HepG2 (cell line): ENCODE data around the gene CGGBP1. TPM values are rescaled to one million over a fixed set of nuclear protein-coding genes. Genes with fewer than 3 reads are reported as not detected.

Source experiments
- BRD4 ChIP-seq: sonication (generic); formaldehyde crosslinking; IDR thresholded peaks from 2 replicates; pipeline ENCODE4 v1.4.0; 2020; ENCODE audit warnings: missing genetic modification reagents
- CC2D1A ChIP-seq: sonication (generic); formaldehyde crosslinking; IDR thresholded peaks from 2 replicates; pipeline ENCODE4 v1.8.1; 2023; ENCODE audit warnings: mild to moderate bottlenecking, missing genetic modification reagents
- JUNB ChIP-seq: sonication (generic); formaldehyde crosslinking; IDR thresholded peaks from 2 replicates; pipeline ENCODE4 v1.8.0; 2022; ENCODE audit warnings: missing genetic modification reagents, mild to moderate bottlenecking, borderline replicate concordance
- MEIS2 ChIP-seq: sonication (generic); formaldehyde crosslinking; IDR thresholded peaks from 2 replicates; pipeline ENCODE4 v1.9.0; 2021; ENCODE audit warnings: mild to moderate bottlenecking, missing genetic modification reagents
- RCOR2 ChIP-seq: IDR thresholded peaks from 2 replicates; pipeline ENCODE4 v1.6.1; 2016; ENCODE audit warnings: missing biosample characterization, missing genetic modification reagents
- SMC3 ChIP-seq: IDR thresholded peaks from 2 replicates; pipeline ENCODE4 v1.6.1; 2011; ENCODE audit warnings: low read length, improper control_type of control experiment
- YEATS2 ChIP-seq: sonication (generic); formaldehyde crosslinking; IDR thresholded peaks from 2 replicates; pipeline ENCODE4 v1.4.0; 2020; ENCODE audit warnings: missing genetic modification reagents, borderline replicate concordance
- ZFP36L2 ChIP-seq: sonication (generic); formaldehyde crosslinking; IDR thresholded peaks from 2 replicates; pipeline ENCODE4 v1.4.0; 2020; ENCODE audit warnings: missing genetic modification reagents
- ZNF205 ChIP-seq: IDR thresholded peaks from 2 replicates; pipeline ENCODE4 v1.6.1; 2018; ENCODE audit warnings: missing biosample characterization, missing genetic modification reagents
- ZNF292 ChIP-seq: sonication (generic); formaldehyde crosslinking; IDR thresholded peaks from 2 replicates; pipeline ENCODE4 v1.8.1; 2022; ENCODE audit warnings: mild to moderate bottlenecking, low read depth, missing genetic modification reagents, borderline replicate concordance
- ZNF441 ChIP-seq: sonication (generic); formaldehyde crosslinking; IDR thresholded peaks from 2 replicates; pipeline ENCODE4 v1.7.0; 2021; ENCODE audit warnings: missing genetic modification reagents, borderline replicate concordance
- ZNF446 ChIP-seq: sonication (generic); formaldehyde crosslinking; IDR thresholded peaks from 2 replicates; pipeline ENCODE4 v1.5.0; 2020; ENCODE audit warnings: mild to moderate bottlenecking, missing genetic modification reagents
- polyA plus RNA-seq, 8 experiments: library from polyadenylated mRNA; depleted of rRNA in 3 of 8; stranded (reverse) in 7 of 8; unstranded in 1 of 8; fragments of >200 nt; fragmentation: Illumina TruSeq in 4 of 8; extraction: Trizol in 4 of 8; gene quantifications; 2 replicates each; pipeline versions ENCODE4 v1.2.1 to v1.2.3, GENCODE V29; 2011 to 2016; ENCODE audit warnings: low read depth in 4 of 8, missing spikeins in 1 of 8, mixed read lengths in 1 of 8; ENCODE audit not compliant: insufficient read depth in 1 of 8
- total RNA-seq, 5 experiments: library from RNA; depleted of rRNA; stranded (reverse); fragments of >200 nt; fragmentation: Illumina TruSeq; extraction: Trizol; gene quantifications; 2 replicates each; pipeline ENCODE4 v1.2.3, GENCODE V29; 2016; ENCODE audit warnings: low read depth in 1 of 5
- TF ChIP-seq, protein P1 (sequence below): sonication (generic); formaldehyde crosslinking; IDR thresholded peaks from 2 replicates; pipeline ENCODE4 v1.9.0; 2021; ENCODE audit warnings: missing genetic modification reagents, mild to moderate bottlenecking, borderline replicate concordance
- TF ChIP-seq, protein P2 (sequence below): sonication (generic); formaldehyde crosslinking; IDR thresholded peaks from 2 replicates; pipeline ENCODE4 v1.4.0; 2020; ENCODE audit warnings: missing genetic modification reagents, borderline replicate concordance
- TF ChIP-seq, protein P3 (sequence below): sonication (generic); formaldehyde crosslinking; conservative IDR thresholded peaks from 2 replicates; pipeline ENCODE4 v1.8.1; 2023; ENCODE audit warnings: missing genetic modification reagents
- TF ChIP-seq, protein P4 (sequence below): sonication (generic); formaldehyde crosslinking; IDR thresholded peaks from 2 replicates; pipeline ENCODE4 v1.4.0; 2020; ENCODE audit warnings: missing genetic modification reagents
- TF ChIP-seq, protein P5 (sequence below): sonication (generic); formaldehyde crosslinking; IDR thresholded peaks from 2 replicates; pipeline ENCODE4 v1.5.0; 2020; ENCODE audit warnings: missing genetic modification reagents
- TF ChIP-seq, protein P6 (sequence below): sonication (generic); formaldehyde crosslinking; conservative IDR thresholded peaks from 2 replicates; pipeline ENCODE4 v1.4.0; 2020; ENCODE audit warnings: missing genetic modification reagents

CGGBP1 gene
- total and polyA plus RNA-seq, 2 of the 13 experiments (the other 11 are each of a cell fraction or from before 2014, with no cell fraction given), result 38.9 to 47.0 TPM

DNA sequence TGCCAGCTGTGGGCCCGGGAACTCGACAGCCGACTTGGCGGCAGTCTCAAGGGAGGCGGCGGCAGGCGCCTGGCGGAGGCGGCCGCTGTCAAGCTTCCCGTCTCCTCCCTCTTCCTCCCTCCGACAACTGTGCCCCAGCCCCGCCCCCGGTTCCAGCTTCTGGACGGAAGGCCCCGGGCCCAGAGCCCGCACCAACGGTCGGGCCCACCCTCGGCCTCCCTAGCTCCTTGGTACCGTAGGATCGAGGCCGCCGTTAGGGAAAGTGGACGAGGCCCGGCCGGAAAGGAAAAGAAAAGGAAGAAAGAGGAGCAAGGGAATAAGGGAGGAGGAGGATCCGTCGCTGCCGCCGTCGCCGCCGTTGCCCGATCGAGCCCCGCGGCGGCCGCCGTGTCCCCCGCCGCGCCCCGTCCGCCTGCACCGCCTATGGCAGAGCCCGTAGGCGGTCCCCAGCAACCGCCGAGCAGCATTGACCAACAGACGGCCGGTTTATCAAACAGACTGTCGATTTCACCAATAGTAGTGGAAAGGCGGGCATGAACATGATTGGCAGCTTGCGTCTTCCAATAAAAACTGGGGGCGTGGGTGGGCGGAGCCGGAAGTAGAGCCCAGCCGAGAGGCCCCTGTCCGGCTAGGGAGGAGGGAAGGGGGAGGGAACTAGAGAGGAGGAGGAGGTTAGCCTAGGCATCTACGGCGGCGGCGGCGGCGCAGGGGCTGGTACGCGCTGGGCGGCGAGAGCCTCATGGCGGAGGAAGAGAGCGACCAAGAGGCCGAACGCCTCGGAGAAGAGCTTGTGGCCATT lies at the start of gene CGGBP1, which contains the start of gene ZNF654 (continued):
- peak; percentile 44; the same call in 1 of the 2 replicates for TF ChIP-seq ZNF292 (CRISPR knock-in tag)
- TF ChIP-seq CC2D1A (CRISPR knock-in tag), result no peak
- TF ChIP-seq ZNF441, result no peak; the same call in 1 of the 2 replicates
- TF ChIP-seq BRD4, result no peak
- 0 out of 2 replicates have a peak, but pooled peaks have one; percentile 46 for TF ChIP-seq MEIS2 (CRISPR knock-in tag)
- TF ChIP-seq, protein P1, sequence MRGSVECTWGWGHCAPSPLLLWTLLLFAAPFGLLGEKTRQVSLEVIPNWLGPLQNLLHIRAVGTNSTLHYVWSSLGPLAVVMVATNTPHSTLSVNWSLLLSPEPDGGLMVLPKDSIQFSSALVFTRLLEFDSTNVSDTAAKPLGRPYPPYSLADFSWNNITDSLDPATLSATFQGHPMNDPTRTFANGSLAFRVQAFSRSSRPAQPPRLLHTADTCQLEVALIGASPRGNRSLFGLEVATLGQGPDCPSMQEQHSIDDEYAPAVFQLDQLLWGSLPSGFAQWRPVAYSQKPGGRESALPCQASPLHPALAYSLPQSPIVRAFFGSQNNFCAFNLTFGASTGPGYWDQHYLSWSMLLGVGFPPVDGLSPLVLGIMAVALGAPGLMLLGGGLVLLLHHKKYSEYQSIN (CRISPR knock-in tag), result no peak
- no peak for TF ChIP-seq SMC3
- TF ChIP-seq, protein P2, sequence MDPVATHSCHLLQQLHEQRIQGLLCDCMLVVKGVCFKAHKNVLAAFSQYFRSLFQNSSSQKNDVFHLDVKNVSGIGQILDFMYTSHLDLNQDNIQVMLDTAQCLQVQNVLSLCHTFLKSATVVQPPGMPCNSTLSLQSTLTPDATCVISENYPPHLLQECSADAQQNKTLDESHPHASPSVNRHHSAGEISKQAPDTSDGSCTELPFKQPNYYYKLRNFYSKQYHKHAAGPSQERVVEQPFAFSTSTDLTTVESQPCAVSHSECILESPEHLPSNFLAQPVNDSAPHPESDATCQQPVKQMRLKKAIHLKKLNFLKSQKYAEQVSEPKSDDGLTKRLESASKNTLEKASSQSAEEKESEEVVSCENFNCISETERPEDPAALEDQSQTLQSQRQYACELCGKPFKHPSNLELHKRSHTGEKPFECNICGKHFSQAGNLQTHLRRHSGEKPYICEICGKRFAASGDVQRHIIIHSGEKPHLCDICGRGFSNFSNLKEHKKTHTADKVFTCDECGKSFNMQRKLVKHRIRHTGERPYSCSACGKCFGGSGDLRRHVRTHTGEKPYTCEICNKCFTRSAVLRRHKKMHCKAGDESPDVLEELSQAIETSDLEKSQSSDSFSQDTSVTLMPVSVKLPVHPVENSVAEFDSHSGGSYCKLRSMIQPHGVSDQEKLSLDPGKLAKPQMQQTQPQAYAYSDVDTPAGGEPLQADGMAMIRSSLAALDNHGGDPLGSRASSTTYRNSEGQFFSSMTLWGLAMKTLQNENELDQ (CRISPR knock-in tag), result no peak
- TF ChIP-seq, protein P3, sequence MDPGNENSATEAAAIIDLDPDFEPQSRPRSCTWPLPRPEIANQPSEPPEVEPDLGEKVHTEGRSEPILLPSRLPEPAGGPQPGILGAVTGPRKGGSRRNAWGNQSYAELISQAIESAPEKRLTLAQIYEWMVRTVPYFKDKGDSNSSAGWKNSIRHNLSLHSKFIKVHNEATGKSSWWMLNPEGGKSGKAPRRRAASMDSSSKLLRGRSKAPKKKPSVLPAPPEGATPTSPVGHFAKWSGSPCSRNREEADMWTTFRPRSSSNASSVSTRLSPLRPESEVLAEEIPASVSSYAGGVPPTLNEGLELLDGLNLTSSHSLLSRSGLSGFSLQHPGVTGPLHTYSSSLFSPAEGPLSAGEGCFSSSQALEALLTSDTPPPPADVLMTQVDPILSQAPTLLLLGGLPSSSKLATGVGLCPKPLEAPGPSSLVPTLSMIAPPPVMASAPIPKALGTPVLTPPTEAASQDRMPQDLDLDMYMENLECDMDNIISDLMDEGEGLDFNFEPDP (CRISPR knock-in tag), result no peak
- no peak for TF ChIP-seq JUNB
- no peak for TF ChIP-seq ZNF446 (CRISPR knock-in tag)
- TF ChIP-seq RCOR2, result no peak
- peak; percentile 70; the same call in 1 of the 2 replicates for TF ChIP-seq YEATS2 (CRISPR knock-in tag)
- TF ChIP-seq, protein P4, sequence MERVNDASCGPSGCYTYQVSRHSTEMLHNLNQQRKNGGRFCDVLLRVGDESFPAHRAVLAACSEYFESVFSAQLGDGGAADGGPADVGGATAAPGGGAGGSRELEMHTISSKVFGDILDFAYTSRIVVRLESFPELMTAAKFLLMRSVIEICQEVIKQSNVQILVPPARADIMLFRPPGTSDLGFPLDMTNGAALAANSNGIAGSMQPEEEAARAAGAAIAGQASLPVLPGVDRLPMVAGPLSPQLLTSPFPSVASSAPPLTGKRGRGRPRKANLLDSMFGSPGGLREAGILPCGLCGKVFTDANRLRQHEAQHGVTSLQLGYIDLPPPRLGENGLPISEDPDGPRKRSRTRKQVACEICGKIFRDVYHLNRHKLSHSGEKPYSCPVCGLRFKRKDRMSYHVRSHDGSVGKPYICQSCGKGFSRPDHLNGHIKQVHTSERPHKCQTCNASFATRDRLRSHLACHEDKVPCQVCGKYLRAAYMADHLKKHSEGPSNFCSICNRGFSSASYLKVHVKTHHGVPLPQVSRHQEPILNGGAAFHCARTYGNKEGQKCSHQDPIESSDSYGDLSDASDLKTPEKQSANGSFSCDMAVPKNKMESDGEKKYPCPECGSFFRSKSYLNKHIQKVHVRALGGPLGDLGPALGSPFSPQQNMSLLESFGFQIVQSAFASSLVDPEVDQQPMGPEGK, result 0 out of 2 replicates have a peak, but pooled peaks have one; percentile 29
- TF ChIP-seq, protein P5, sequence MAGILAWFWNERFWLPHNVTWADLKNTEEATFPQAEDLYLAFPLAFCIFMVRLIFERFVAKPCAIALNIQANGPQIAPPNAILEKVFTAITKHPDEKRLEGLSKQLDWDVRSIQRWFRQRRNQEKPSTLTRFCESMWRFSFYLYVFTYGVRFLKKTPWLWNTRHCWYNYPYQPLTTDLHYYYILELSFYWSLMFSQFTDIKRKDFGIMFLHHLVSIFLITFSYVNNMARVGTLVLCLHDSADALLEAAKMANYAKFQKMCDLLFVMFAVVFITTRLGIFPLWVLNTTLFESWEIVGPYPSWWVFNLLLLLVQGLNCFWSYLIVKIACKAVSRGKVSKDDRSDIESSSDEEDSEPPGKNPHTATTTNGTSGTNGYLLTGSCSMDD (CRISPR knock-in tag), result no peak
- TF ChIP-seq, protein P6, sequence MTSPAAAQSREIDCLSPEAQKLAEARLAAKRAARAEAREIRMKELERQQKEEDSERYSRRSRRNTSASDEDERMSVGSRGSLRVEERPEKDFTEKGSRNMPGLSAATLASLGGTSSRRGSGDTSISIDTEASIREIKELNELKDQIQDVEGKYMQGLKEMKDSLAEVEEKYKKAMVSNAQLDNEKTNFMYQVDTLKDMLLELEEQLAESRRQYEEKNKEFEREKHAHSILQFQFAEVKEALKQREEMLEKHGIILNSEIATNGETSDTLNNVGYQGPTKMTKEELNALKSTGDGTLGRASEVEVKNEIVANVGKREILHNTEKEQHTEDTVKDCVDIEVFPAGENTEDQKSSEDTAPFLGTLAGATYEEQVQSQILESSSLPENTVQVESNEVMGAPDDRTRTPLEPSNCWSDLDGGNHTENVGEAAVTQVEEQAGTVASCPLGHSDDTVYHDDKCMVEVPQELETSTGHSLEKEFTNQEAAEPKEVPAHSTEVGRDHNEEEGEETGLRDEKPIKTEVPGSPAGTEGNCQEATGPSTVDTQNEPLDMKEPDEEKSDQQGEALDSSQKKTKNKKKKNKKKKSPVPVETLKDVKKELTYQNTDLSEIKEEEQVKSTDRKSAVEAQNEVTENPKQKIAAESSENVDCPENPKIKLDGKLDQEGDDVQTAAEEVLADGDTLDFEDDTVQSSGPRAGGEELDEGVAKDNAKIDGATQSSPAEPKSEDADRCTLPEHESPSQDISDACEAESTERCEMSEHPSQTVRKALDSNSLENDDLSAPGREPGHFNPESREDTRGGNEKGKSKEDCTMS (CRISPR knock-in tag), result no peak
- TF ChIP-seq ZNF205 (CRISPR knock-in tag), result no peak
- TF ChIP-seq ZFP36L2, result no peak
